NCI-H460 (cell line): ENCODE results near the gene PSPN. TPM values are rescaled to one million over a fixed set of nuclear protein-coding genes. Genes with fewer than 3 reads are reported as not detected.

Experiments used
- DNase-seq: peaks from one replicate; pipeline ENCODE4 v3.0.0-alpha.2; 2016; ENCODE audit warnings: low read depth; ENCODE audit errors: extremely low read depth
- small RNA-seq, 2 experiments: library from RNA; depleted of rRNA; stranded (forward); fragments of <200 nt; gene quantifications; one replicate each; pipeline ENCODE3, GENCODE V24; 2014
- total RNA-seq: library from RNA; depleted of rRNA; stranded (reverse); fragments of >200 nt; shearing (Covaris generic); gene quantifications from 2 replicates; pipeline ENCODE4 v1.2.3, GENCODE V29; 2014; rRNA removed

PSPN gene
- total RNA-seq, 1 experiment from 2014 or later, result 1.1 TPM

DNA sequence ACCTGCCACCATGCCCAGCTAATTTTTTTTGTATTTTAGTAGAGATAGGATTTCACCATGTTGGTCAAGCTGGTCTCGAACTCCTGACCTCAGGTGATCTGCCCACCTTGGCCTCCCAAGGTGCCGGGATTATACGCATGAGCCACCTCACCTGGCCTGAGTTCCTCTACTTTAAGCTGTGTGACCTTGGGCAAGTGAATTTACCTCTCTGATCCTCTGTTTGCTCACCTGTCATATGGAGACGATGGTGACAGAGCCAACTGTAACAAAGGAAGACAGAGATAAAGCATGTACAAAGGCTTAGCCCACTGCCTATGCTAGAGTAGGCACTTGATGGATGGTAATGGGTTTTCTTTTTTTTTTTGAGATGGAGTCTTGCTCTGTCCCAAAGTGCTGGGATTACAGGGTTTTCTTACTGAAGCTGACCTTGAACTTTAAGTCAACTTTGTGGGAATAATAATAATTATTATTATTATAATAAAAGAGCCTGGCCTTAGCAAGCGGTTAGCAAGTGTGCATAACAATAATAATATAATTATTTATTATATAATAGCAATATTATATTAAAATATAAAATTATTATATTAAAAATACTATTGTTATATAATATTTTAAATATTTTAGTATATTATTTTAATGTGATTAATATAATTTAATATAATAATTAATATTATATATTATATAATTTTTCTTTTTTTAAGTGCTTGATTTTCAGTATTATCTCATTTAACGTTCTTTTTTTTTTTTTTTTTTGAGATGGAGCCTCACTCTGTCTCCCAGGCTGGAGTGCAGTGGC lies 41.0 kb downstream of the PSPN start:
- no peak for DNase-seq

GRCh38 chr19:6333439-6333838 lies 42.3 kb downstream of the PSPN start, which contains the start of gene ACER1:
ACER1 (minus strand) TSS chr19:6333612; CDS start chr19:6333551, 61 bp downstream.
- no peak for DNase-seq

- DNase-seq, result no peak
Measured at GRCh38 chr19:6326815-6327214, 48.9 kb downstream of the PSPN start.

DNA sequence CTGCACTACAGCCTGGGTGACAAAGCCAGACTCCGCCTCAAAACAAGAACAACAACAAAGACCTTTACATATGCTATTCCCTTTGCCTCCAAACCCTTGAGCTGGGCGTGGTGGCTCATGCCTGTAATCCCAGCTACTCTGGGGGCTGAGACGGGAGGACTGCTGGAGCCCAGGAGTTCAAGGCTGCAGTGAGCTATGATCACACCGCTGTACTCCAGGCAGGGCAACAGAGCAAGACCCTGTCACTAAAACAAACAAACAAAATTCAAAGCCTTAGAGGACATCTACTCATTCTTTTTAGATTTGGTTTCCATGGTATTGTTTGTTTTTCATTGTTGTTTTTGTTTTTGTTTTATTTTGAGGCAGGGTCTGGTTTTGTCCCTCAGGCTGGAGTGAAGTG lies 50.1 kb downstream of the PSPN start:
- DNase-seq, result no peak

Small RNA genes lying within 50 kb of the gene (small RNA-seq; reads per million reads assigned to genes)
- gene MIR6790, result 0 reads per million in 2 experiments
- 0 to 0.06 reads per million in 2 experiments for gene MIR6885

Other genes starting within 250 kb of the PSPN start
- gene ACSBG2, start 240.3 kb downstream of the PSPN start, total RNA-seq, result not detected in 2 replicates
- 14.6 and 17.8 TPM in 2 replicates for gene MLLT1, start 96.0 kb downstream of the PSPN start, total RNA-seq
- not detected in 2 replicates for gene ACER1, start 42.3 kb downstream of the PSPN start, total RNA-seq
- gene CLPP, start 14.4 kb downstream of the PSPN start, total RNA-seq, result 61.2 and 64.7 TPM in 2 replicates
- gene ALKBH7, start 3.1 kb downstream of the PSPN start, total RNA-seq, result 11.9 and 18.4 TPM in 2 replicates
- gene GTF2F1, start 17.2 kb upstream of the PSPN start, total RNA-seq, result 39.3 and 44.1 TPM in 2 replicates
- gene KHSRP, start 48.9 kb upstream of the PSPN start, total RNA-seq, result 73.6 and 92.4 TPM in 2 replicates
- not detected in 2 replicates for gene SLC25A41, start 57.8 kb upstream of the PSPN start, total RNA-seq
- 13.3 and 14.1 TPM in 2 replicates for gene SLC25A23, start 83.9 kb upstream of the PSPN start, total RNA-seq
- 0.20 TPM in 1 of 2 replicates, not detected in the other for gene CRB3, start 88.3 kb upstream of the PSPN start, total RNA-seq
- 0.17 and 0.29 TPM in 2 replicates for gene DENND1C, start 105.9 kb upstream of the PSPN start, total RNA-seq
- 4.4 and 6.5 TPM in 2 replicates for gene TUBB4A, start 126.4 kb upstream of the PSPN start, total RNA-seq
- gene TNFSF9, start 155.1 kb upstream of the PSPN start, total RNA-seq, result 35.4 and 40.4 TPM in 2 replicates
- 136 and 144 TPM in 2 replicates for gene CD70, start 215.2 kb upstream of the PSPN start, total RNA-seq